ENCODE data around the gene CACNA1S.
A peak's percentile ranks its signal among the peaks of the same experiment; 100 is the strongest.

Gene CACNA1S

DNA sequence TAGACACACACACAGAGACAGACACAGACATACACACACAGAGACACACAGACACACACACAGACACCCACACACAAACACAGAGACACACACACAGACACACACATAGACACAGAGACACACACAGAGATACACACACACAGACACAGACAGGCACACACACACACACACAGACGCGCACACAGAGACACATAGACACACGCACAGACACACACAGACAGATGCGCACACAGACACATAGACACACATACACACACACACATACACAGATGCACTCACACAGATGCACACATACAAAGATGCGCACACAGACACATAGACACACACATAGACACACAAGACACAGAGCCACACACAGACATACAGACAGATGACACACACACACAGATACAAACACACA lies 104.7 kb downstream of the CACNA1S start:
- DNase-seq, result no peak

DNA sequence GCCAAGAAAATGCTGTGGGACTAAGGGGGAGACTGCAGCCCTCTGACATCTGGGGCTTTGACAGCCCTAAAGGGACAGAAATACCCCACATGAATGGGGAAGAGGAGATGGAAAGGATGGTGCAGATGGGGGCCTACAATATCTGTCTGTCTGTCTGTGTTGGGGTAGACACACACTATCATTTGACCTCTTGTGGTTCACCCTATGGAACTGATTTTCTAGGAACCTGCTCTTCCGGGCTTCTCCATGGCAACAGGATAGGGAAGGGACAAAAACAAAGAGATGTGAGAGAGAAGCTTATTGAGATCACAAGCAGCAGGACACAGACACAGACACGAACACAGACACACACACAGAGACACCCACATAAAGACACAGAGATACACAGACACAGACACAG lies 105.8 kb downstream of the CACNA1S start:
- no peak for DNase-seq

DNA sequence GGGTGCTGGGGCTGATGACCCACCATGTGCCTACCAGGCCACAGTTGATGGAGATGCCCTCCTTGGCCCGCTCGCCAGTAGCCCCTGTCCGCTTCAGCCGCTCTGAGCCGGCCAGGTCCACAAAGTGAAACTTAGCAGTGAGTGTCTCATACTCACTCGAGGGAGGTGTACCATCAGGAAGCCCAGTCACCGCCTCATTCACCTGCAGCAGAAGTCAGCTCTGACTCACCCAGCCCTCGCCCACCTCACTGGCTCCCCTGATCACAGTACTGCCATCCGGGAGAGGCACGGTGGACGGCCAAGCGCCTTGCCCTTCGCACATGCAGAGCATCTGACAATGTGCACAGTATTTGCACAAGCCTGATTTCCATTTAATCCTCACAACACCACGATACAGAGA lies 107.5 kb downstream of the CACNA1S start:
- no peak for DNase-seq

DNA sequence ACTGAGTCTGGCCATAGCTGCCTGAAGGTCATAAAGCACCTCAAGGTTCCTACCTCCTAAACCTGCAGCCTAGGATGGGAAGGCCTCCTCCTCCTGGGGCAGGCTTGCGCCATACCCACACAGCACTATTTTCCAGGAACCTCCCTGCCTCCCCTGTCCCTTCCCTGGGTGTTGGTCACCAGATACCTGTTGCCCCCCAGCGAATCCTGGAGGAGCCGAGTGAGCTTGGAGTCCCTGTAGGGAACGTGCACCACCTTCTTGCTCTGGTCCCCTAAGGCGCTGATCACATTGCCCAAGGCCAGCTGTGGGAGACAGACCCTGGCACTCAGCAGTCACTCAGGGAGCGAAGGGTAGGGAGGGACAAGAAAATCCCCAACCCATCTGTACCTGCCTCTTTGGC lies 108.1 kb downstream of the CACNA1S start:
- DNase-seq, result no peak

DNA sequence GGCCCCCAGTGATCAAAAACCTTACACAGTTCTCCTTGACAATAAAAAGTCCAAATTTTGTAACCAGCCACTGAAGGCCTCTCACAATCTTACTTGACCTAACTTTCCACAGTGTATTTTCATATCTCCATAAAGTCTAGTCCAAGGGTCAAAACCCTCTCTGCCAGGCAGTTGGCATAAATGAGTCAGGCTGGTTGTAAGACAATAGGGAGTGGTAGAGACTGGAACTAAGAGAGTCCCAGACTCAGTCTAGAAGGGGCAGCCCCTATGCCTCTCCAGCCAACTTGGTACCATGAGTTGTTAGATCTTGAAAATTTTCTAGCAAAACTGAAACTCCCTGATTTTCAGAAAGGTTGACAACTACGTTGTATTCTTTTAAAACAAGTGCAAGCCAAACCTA lies 109.7 kb downstream of the CACNA1S start:
- no peak for DNase-seq

DNA sequence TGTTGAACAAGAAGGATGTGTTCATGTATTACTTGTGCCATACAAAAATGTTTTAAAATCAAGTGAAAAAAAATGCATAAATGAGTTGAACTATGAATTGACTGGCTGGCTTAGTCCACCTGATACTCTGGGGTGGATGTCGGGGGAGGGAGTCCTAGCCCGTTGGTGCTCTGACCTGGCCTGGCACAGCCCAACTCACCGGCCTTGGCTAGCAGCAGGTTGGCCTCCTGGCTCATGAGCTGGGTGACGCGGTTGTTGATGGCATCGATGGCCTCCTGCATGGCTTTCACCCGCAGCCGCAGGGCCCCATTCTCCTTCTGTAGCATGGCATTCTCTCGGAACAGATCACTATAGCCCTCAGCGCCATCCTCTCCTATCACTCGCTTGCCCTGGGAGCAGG lies 110.3 kb downstream of the CACNA1S start:
- DNase-seq, result no peak

DNA sequence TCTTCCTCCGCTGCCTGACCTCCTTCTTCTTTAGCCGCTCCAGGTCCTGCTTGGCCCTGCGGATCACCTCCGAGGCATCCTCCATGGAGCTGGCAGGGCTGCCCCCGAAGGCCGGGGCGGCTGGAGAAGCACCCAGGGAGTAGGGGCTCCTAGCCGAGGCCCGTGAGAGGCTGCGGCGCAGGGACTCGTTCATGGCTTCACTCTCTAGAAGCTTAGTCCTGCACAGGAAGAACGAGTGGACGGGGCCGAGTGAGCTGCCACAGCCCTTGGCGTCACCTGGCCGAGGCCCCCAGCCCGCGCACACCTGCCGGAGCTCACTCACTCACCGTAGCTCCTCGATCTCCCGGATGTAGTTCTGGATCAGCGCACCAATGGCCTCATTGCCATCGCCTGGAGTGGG lies 111.8 kb downstream of the CACNA1S start:
- no peak for DNase-seq

DNA sequence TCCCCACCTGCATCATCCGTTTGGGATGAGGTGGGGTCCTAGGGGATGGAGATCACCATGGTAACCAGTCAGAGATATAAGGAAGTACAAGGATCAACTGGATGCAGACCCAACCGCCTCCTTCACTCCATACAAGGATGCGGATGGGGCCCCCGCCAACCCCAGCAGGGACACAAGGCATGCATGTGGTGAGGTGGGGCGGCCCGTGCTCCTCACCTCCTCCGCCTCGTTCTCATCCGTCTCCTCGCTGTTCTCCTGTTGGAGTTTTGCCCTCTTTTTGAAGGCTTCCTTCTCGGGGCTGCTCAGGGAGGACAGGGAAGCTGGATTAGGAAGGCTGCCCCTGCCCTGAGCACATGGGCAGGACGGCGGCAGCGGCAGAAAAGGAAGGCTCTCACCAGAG lies 112.6 kb downstream of the CACNA1S start:
- no peak for DNase-seq

DNA sequence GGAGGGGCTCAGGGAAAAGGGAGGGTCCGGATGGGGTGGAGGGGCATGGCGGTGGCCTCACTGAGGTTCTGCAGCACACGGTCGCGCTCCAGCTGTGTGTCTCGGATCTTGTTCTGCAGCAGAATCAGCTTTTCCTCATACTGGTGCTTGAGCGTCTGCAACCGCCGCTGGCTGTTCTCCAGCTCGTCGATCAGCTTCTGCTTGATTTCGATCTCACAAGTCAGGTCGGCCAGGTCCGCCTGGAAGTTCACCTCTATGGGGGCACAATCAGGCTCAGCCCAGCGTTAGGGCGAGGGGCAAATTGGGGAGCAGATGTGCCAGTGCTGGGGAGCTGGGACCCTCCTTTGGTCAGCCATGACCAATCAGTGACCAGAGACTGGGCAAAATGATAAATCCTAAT lies 113.9 kb downstream of the CACNA1S start:
- DNase-seq, result no peak

DNA sequence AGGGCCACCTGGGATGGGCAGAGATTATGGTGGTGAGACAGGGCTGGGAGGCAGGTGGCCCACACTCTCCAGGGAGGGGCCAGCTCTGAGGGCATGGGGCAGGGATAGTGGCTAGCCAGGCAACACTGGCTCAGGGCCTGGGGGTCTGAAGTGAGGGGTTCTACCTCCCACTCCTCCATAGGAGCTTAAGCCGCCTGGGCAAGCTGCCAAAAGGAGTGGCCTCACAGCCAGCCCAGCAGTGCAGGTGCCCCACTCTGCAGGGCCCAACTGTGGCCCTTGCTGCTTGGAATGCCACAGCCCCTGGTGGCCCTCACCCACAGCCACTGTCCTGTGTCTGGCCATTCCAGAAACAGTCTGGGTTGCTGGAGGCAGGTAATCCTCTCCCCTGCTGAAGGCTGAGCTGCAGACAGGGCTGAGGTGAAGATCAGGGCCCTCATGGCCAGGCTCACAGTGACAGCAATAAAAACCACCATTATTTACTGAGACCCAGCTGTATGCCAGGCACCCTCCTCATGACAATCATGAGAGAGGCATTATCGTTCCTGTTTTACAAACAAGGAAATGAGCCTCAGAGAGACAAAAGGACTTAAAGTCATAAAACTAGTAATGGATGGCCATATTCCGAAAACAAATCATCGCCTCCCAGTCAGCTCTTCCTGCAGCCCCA lies 119.7 kb downstream of the CACNA1S start:
- no peak for DNase-seq

DNA sequence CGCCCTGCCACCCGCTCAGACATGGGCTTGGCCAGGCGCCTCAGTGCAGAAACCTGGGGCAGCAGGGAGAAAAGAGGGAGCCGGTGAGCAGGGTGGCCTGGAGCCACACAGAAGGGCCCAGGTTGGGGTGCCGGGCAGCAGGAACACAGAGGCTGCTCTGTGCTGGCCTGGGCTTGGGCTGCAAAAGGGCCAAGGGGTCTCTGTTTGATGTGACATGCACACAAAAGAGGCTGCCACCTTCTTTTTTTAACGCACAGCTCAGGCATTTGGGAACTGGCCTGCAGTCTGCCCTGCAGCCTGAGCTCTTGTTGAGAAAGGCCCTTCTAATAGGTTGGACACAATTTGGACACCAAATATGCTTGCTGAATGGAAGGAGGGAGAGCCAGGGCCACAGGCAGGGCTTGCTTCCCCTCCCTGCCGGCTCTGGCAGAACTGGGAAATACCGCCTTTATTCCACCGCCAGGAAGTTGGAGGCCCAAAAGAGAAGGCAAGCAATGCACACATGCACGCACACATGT lies 121.1 kb downstream of the CACNA1S start:
- DNase-seq, result peak; percentile 79

DNA sequence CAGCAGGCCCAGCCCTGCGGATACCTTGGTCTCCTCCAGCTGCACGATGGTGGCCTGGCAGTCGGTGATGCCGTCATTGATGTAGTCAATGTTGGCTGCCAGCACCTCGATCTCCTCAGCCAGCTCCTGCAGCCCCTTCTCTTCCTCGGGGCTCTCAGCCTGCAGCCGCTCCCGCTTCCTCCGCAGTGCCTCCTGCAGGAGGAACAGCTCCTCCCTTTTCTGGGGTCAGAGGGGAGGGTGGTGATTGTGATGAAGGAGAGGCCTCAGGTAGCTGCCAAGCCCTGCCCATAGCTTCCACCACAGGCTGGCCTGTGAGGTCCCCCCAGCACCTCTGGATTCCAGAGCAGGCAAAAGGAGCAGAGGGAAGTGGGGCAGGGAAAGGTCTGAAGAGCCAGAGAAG lies 122.1 kb downstream of the CACNA1S start:
- no peak for DNase-seq
